Measurements from ENCODE around the gene RAB3GAP1. TPM values are rescaled to one million over a fixed set of nuclear protein-coding genes. Genes with fewer than 3 reads are reported as not detected.
A peak's percentile ranks its signal among the peaks of the same experiment; 100 is the strongest.

The RAB3GAP1 gene
- total RNA-seq, 2 donors from 2014 or later: 34.3 to 47.9 TPM

- Histone ChIP-seq H3K9ac (ENCODE audit: low read depth in 2 of 2, low read length in 2 of 2) (no peak overlapping the region), H3K27me3 (no peaks in the 10 kb centered on the region), H3K4me1 (no peaks in the 10 kb centered on the region), H3K36me3 (no peaks in the 10 kb centered on the region), H3K4me3 (no peak overlapping the region), H3K9me3 (no peaks in the 10 kb centered on the region), H3K27ac (no peak overlapping the region)
- TF ChIP-seq CTCF (IDR thresholded peaks at IDR 0.05): no peak
- DNase-seq: no peak
- intact Hi-C loops (cut with DNase I): loop anchor here (10.0 kb wide), 1 partner anchor 608 kb away; no protein-coding TSS in a partner anchor
Observed at GRCh38 chr2:135167273-135167672, 115.2 kb downstream of the RAB3GAP1 start.

- intact Hi-C loops (cut with DNase I): loop anchor here (10.0 kb wide), 1 partner anchor 606 kb away; no protein-coding TSS in a partner anchor
- Histone ChIP-seq H3K4me1 (no peaks in the 10 kb centered on the region), H3K4me3 (no peak overlapping the region), H3K36me3 (no peaks in the 10 kb centered on the region), H3K9ac (ENCODE audit: low read depth in 2 of 2, low read length in 2 of 2) (no peak overlapping the region), H3K27ac (no peak overlapping the region), H3K9me3 (no peaks in the 10 kb centered on the region), H3K27me3 (no peaks in the 10 kb centered on the region)
- TF ChIP-seq CTCF (IDR thresholded peaks at IDR 0.05): no peak
- peak; percentile 43 for DNase-seq
Observed at GRCh38 chr2:135168204-135168856, 116.2 kb downstream of the RAB3GAP1 start.

- intact Hi-C loops (cut with DNase I): loop anchor here (10.0 kb wide), 1 partner anchor 605 kb away; no protein-coding TSS in a partner anchor
Observed at GRCh38 chr2:135169900-135170753, 118.0 kb downstream of the RAB3GAP1 start.

GRCh38 chr2:135174049-135174809 lies 122.1 kb downstream of the RAB3GAP1 start:
- no peak overlapping the region for H3K4me3 ChIP-seq
- H3K4me1 ChIP-seq: no peaks in the 10 kb centered on the region
- no peaks in the 10 kb centered on the region for H3K36me3 ChIP-seq
- H3K27me3 ChIP-seq: no peaks in the 10 kb centered on the region
- H3K9ac ChIP-seq (ENCODE audit: low read depth in 2 of 2, low read length in 2 of 2): no peak overlapping the region
- DNase-seq: no peak
- H3K27ac ChIP-seq: no peak overlapping the region
- no peaks in the 10 kb centered on the region for H3K9me3 ChIP-seq
- TF ChIP-seq CTCF (IDR thresholded peaks at IDR 0.05): no peak
- intact Hi-C loops (cut with DNase I): no loop called here

More at GRCh38 chr2:135169900-135170753, 118.0 kb downstream of the RAB3GAP1 start:
- H3K9me3 ChIP-seq: no peaks in the 10 kb centered on the region
- no peak overlapping the region for H3K4me3 ChIP-seq
- H3K9ac ChIP-seq (ENCODE audit: low read depth in 2 of 2, low read length in 2 of 2): no peak overlapping the region
- no peak overlapping the region for H3K27ac ChIP-seq
- no peaks in the 10 kb centered on the region for H3K27me3 ChIP-seq
- no peaks in the 10 kb centered on the region for H3K4me1 ChIP-seq
- no peaks in the 10 kb centered on the region for H3K36me3 ChIP-seq
- TF ChIP-seq CTCF (IDR thresholded peaks at IDR 0.05): no peak
- no peak for DNase-seq

- no peak overlapping the region for H3K27ac ChIP-seq
- H3K4me3 ChIP-seq: no peak overlapping the region
- H3K4me1 ChIP-seq: no peaks in the 10 kb centered on the region
- TF ChIP-seq CTCF (IDR thresholded peaks at IDR 0.05): no peak
- H3K9me3 ChIP-seq: no peaks in the 10 kb centered on the region
- no peaks in the 10 kb centered on the region for H3K36me3 ChIP-seq
- no peak overlapping the region for H3K9ac ChIP-seq (ENCODE audit: low read depth in 2 of 2, low read length in 2 of 2)
- DNase-seq: no peak
- intact Hi-C loops (cut with DNase I): no loop called here
- no peaks in the 10 kb centered on the region for H3K27me3 ChIP-seq
Observed at GRCh38 chr2:135174810-135175093, 122.7 kb downstream of the RAB3GAP1 start.
